Ishikawa (cell line): Measurements from ENCODE around the gene TNPO3.

Experiments used
- CEBPB ChIP-seq: IDR thresholded peaks from 2 replicates; pipeline ENCODE4 v1.6.1; 2012
- CREB1 ChIP-seq: IDR thresholded peaks from 2 replicates; pipeline ENCODE4 v1.6.1; 2012; ENCODE audit warnings: low read depth
- EGR1 ChIP-seq: IDR thresholded peaks from 2 replicates; pipeline ENCODE4 v1.6.1; 2012
- EP300 ChIP-seq: IDR thresholded peaks from 2 replicates; pipeline ENCODE4 v1.6.1; 2012; ENCODE audit warnings: borderline replicate concordance
- FOXM1 ChIP-seq: IDR thresholded peaks from 2 replicates; pipeline ENCODE4 v1.6.1; 2012; ENCODE audit warnings: low read depth, borderline replicate concordance
- MAX ChIP-seq: IDR thresholded peaks from 2 replicates; pipeline ENCODE4 v1.6.1; 2012
- NFIC ChIP-seq: IDR thresholded peaks from 2 replicates; pipeline ENCODE4 v1.6.1; 2012
- RAD21 ChIP-seq: IDR thresholded peaks from 2 replicates; pipeline ENCODE4 v1.6.1; 2012; ENCODE audit warnings: low read depth
- TAF1 ChIP-seq: IDR thresholded peaks from 2 replicates; pipeline ENCODE4 v1.6.1; 2012; ENCODE audit warnings: low read depth, mild to moderate bottlenecking
- TCF12 ChIP-seq: IDR thresholded peaks from 2 replicates; pipeline ENCODE4 v1.6.1; 2012; ENCODE audit warnings: low read depth
- TEAD4 ChIP-seq: IDR thresholded peaks from 2 replicates; pipeline ENCODE4 v1.6.1; 2012
- USF1 ChIP-seq: IDR thresholded peaks from 2 replicates; pipeline ENCODE4 v1.6.1; 2012
- YY1 ChIP-seq: IDR thresholded peaks from 2 replicates; pipeline ENCODE4 v1.6.1; 2012; ENCODE audit warnings: low read depth
- ZBTB7A ChIP-seq: IDR thresholded peaks from 2 replicates; pipeline ENCODE4 v1.6.1; 2012; ENCODE audit warnings: low read depth
- TF ChIP-seq, protein P1 (sequence below): IDR thresholded peaks from 2 replicates; pipeline ENCODE4 v1.6.1; 2012; ENCODE audit warnings: low read depth, mild to moderate bottlenecking

The TNPO3 gene

GRCh38 chr7:128961030-128961659 lies 93.8 kb downstream of the TNPO3 start:
- TF ChIP-seq TAF1 (no peak), USF1 (no peak)

- no peak for TF ChIP-seq EGR1
- TF ChIP-seq RAD21 = no peak
- TF ChIP-seq, protein P1, sequence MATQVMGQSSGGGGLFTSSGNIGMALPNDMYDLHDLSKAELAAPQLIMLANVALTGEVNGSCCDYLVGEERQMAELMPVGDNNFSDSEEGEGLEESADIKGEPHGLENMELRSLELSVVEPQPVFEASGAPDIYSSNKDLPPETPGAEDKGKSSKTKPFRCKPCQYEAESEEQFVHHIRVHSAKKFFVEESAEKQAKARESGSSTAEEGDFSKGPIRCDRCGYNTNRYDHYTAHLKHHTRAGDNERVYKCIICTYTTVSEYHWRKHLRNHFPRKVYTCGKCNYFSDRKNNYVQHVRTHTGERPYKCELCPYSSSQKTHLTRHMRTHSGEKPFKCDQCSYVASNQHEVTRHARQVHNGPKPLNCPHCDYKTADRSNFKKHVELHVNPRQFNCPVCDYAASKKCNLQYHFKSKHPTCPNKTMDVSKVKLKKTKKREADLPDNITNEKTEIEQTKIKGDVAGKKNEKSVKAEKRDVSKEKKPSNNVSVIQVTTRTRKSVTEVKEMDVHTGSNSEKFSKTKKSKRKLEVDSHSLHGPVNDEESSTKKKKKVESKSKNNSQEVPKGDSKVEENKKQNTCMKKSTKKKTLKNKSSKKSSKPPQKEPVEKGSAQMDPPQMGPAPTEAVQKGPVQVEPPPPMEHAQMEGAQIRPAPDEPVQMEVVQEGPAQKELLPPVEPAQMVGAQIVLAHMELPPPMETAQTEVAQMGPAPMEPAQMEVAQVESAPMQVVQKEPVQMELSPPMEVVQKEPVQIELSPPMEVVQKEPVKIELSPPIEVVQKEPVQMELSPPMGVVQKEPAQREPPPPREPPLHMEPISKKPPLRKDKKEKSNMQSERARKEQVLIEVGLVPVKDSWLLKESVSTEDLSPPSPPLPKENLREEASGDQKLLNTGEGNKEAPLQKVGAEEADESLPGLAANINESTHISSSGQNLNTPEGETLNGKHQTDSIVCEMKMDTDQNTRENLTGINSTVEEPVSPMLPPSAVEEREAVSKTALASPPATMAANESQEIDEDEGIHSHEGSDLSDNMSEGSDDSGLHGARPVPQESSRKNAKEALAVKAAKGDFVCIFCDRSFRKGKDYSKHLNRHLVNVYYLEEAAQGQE = no peak
- no peak for TF ChIP-seq NFIC
- no peak for TF ChIP-seq YY1
- TF ChIP-seq TEAD4 = no peak
- no peak for TF ChIP-seq USF1
- TF ChIP-seq CREB1 = no peak
- TF ChIP-seq TCF12 = no peak
- no peak for TF ChIP-seq FOXM1
- no peak for TF ChIP-seq ZBTB7A
- TF ChIP-seq EP300 = no peak
- no peak for TF ChIP-seq CEBPB
- TF ChIP-seq MAX = no peak
- TF ChIP-seq TAF1 = no peak
Observed at GRCh38 chr7:128959296-128959695, 95.6 kb downstream of the TNPO3 start.

GRCh38 chr7:128955981-128956380 lies 98.9 kb downstream of the TNPO3 start:
- TF ChIP-seq RAD21 (no peak), MAX (no peak), YY1 (no peak), TCF12 (no peak), TAF1 (no peak), NFIC (no peak), TEAD4 (no peak), EP300 (no peak), CEBPB (no peak), USF1 (no peak)
- TF ChIP-seq, protein P1 = no peak

GRCh38 chr7:128954830-128955802 lies 99.8 kb downstream of the TNPO3 start:
- no peak for TF ChIP-seq USF1
- TF ChIP-seq RAD21 = no peak

DNA sequence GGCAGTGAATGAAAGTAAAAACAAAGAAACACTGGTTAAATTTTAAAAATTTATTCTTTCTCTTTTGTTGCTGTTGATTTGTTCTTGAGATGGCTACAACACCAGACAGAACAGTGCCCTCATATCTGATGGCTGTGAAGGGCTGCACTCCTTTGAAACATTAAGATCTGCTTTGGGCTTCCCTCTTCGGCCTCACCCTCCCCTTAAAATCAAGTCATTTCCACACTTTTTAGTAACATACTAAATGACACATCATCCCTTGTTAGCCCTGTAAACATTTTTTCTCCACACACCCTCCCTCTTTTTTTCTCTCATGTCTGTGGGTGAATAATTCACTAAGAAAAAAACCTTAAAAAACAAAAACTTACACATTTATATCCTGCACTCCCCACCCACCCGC lies 100.8 kb downstream of the TNPO3 start:
- TF ChIP-seq USF1 (no peak), YY1 (no peak), CEBPB (no peak), TEAD4 (no peak), TAF1 (no peak), TCF12 (no peak), EGR1 (no peak), NFIC (no peak), FOXM1 (no peak), EP300 (no peak)
- TF ChIP-seq, protein P1 = no peak
